Retinal pigment epithelial cell (primary cell): ENCODE data around the gene MND1.
A peak's percentile ranks its signal among the peaks of the same experiment; 100 is the strongest.

ENCODE experiments used
- DNase-seq: peaks from one replicate; pipeline ENCODE4 v3.0.0-alpha.2; 2010; ENCODE audit warnings: low read depth
- H3K4me3 ChIP-seq: 2 replicates; pipeline ENCODE4 v1.5.1; 2011; ENCODE audit warnings: mild to moderate bottlenecking, low read length, control low read depth, moderate library complexity
- CTCF ChIP-seq: conservative IDR thresholded peaks from 2 replicates; pipeline ENCODE4 v1.5.1; 2011; ENCODE audit warnings: low read depth, low read length, control low read depth, inconsistent platforms

The MND1 gene

GRCh38 chr4:153333874-153334273, 10.6 kb upstream of the MND1 start:
- no peak for TF ChIP-seq CTCF
- DNase-seq: no peak
- no peak overlapping the region for H3K4me3 ChIP-seq

- H3K4me3 ChIP-seq: no peak overlapping the region
Observed at GRCh38 chr4:153335665-153336064, 8.8 kb upstream of the MND1 start.

GRCh38 chr4:153337686-153338085, 6.8 kb upstream of the MND1 start:
- H3K4me3 ChIP-seq: no peak overlapping the region
- TF ChIP-seq CTCF: no peak
- DNase-seq: no peak

More at GRCh38 chr4:153335665-153336064, 8.8 kb upstream of the MND1 start:
- no peak for TF ChIP-seq CTCF
- no peak for DNase-seq

- TF ChIP-seq CTCF: no peak
- no peak for DNase-seq
- H3K4me3 ChIP-seq: no peak overlapping the region
Observed at GRCh38 chr4:153341575-153342090, 2.9 kb upstream of the MND1 start.

GRCh38 chr4:153342751-153343552, 1.5 kb upstream of the MND1 start:
- no peak for DNase-seq
- no peak overlapping the region for H3K4me3 ChIP-seq
- TF ChIP-seq CTCF: no peak

GRCh38 chr4:153345012-153345981, 809 bp downstream of the MND1 start:
- peak overlapping the region; percentile 61 for H3K4me3 ChIP-seq
- peak; percentile 12 for TF ChIP-seq CTCF
- no peak for DNase-seq
